Activated naive CD8-positive, alpha-beta T cell treated with anti-CD3 and anti-CD28 coated beads, Interleukin-2, amount 50 U/mL, for 24 hours (primary cell): ENCODE measurements around the gene CACNB4.

Experiments used
- ATAC-seq: fragments of 150-1000 bp; cut with Tn5 transposase; one replicate; pipeline ENCODE4 v1.10.0; 2021
- DNase-seq: peaks from one replicate; pipeline ENCODE4 v3.0.0; 2021
- H3K27ac Mint-ChIP-seq: one replicate; pipeline ENCODE4 v1.8.0; 2021; ENCODE audit warnings: mild to moderate bottlenecking, mixed read lengths
- H3K27me3 Mint-ChIP-seq: one replicate; pipeline ENCODE4 v1.8.0; 2021; ENCODE audit warnings: mixed read lengths
- H3K36me3 Mint-ChIP-seq: one replicate; pipeline ENCODE4 v1.8.0; 2021; ENCODE audit warnings: low read depth, mixed read lengths
- H3K4me1 Mint-ChIP-seq: one replicate; pipeline ENCODE4 v1.8.0; 2021; ENCODE audit warnings: mixed read lengths
- H3K4me3 Mint-ChIP-seq: one replicate; pipeline ENCODE4 v1.8.0; 2021; ENCODE audit warnings: mild to moderate bottlenecking, moderate library complexity, mixed read lengths
- H3K9me3 Mint-ChIP-seq: one replicate; pipeline ENCODE4 v1.8.0; 2021; ENCODE audit warnings: mixed read lengths

Gene CACNB4

DNA sequence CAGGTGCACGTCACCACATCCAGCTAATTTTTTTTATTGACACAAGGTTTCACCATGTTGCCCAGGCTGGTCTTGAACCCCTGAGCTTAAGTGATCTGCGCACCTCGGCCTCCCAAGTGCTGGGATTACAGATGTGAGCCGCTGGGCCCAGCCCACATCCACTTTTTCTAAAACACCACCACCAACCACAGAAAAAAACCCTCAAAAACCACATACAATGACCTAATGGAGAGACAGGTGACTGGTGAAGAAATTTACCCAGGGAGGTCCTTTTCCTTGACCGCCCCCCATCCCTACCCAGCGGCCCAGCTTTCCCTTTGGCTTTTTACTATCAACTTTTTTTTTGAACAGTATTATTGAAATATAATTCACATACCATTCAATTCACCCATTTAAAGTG is 47.9 kb downstream of the CACNB4 start:
- H3K27ac Mint-ChIP-seq: no peak overlapping the region
- ATAC-seq (no peak), DNase-seq (no peak)
- H3K4me1 Mint-ChIP-seq: peaks cover 12% of the 10 kb centered on the region
- H3K27me3 Mint-ChIP-seq: peaks cover 3% of the 10 kb centered on the region
- H3K4me3 Mint-ChIP-seq: no peak overlapping the region
- peaks cover 3% of the 10 kb centered on the region for H3K9me3 Mint-ChIP-seq
- no peaks in the 10 kb centered on the region for H3K36me3 Mint-ChIP-seq

DNA sequence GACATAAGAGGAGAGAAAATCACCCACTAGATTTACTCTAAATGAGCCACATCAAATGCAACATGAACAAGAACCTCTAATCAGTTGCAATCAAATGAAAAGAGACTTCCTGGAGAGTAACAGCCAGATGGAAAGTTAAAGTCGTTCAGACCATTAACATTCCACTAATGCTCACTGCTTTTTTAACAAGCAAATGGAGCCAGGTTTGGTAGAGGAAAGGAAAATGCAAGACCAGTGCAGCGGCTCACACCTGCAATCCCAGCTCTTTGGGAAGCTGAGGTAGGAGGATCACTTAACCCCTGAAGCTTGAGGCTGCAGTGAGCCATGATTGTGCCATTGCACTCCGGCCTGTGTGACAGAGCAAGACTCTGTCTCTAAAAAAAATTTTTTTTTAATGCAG is 48.5 kb downstream of the CACNB4 start:
- no peak overlapping the region for H3K4me3 Mint-ChIP-seq
- H3K9me3 Mint-ChIP-seq: peaks cover 3% of the 10 kb centered on the region
- H3K27me3 Mint-ChIP-seq: peaks cover 3% of the 10 kb centered on the region
- H3K27ac Mint-ChIP-seq: no peak overlapping the region
- H3K4me1 Mint-ChIP-seq: peaks cover 12% of the 10 kb centered on the region
- no peaks in the 10 kb centered on the region for H3K36me3 Mint-ChIP-seq
- no peak for DNase-seq
- ATAC-seq: no peak

- Mint-ChIP-seq H3K27me3 (peaks cover 3% of the 10 kb centered on the region), H3K27ac (no peak overlapping the region), H3K4me3 (no peak overlapping the region), H3K36me3 (no peaks in the 10 kb centered on the region), H3K4me1 (peaks cover 9% of the 10 kb centered on the region), H3K9me3 (peaks cover under 1% of the 10 kb centered on the region)
- DNase-seq (no peak), ATAC-seq (no peak)
Observed at GRCh38 chr2:152049541-152049940, 49.3 kb downstream of the CACNB4 start.

- peaks cover 3% of the 10 kb centered on the region for H3K27me3 Mint-ChIP-seq
- no peaks in the 10 kb centered on the region for H3K9me3 Mint-ChIP-seq
- no peak overlapping the region for H3K4me3 Mint-ChIP-seq
- H3K27ac Mint-ChIP-seq: no peak overlapping the region
- ATAC-seq: no peak
- peaks cover 7% of the 10 kb centered on the region for H3K4me1 Mint-ChIP-seq
- H3K36me3 Mint-ChIP-seq: no peaks in the 10 kb centered on the region
- DNase-seq: no peak
Observed at GRCh38 chr2:152047824-152048471, 50.9 kb downstream of the CACNB4 start.

GRCh38 chr2:152046940-152047339 is 51.9 kb downstream of the CACNB4 start:
- no peak overlapping the region for H3K4me3 Mint-ChIP-seq
- H3K36me3 Mint-ChIP-seq: no peaks in the 10 kb centered on the region
- peaks cover 3% of the 10 kb centered on the region for H3K27me3 Mint-ChIP-seq
- no peak overlapping the region for H3K27ac Mint-ChIP-seq
- H3K9me3 Mint-ChIP-seq: no peaks in the 10 kb centered on the region
- peaks cover 7% of the 10 kb centered on the region for H3K4me1 Mint-ChIP-seq
- no peak for DNase-seq
- no peak for ATAC-seq

GRCh38 chr2:152042636-152043615 is 55.9 kb downstream of the CACNB4 start:
- DNase-seq (no peak), ATAC-seq (no peak)
- Mint-ChIP-seq H3K27me3 (no peaks in the 10 kb centered on the region), H3K4me1 (peaks cover 7% of the 10 kb centered on the region), H3K4me3 (no peak overlapping the region), H3K9me3 (no peaks in the 10 kb centered on the region), H3K36me3 (no peaks in the 10 kb centered on the region), H3K27ac (no peak overlapping the region)

GRCh38 chr2:152038441-152038958 is 60.3 kb downstream of the CACNB4 start:
- Mint-ChIP-seq H3K4me1 (no peaks in the 10 kb centered on the region), H3K27me3 (peaks cover 3% of the 10 kb centered on the region), H3K9me3 (no peaks in the 10 kb centered on the region), H3K36me3 (no peaks in the 10 kb centered on the region), H3K4me3 (no peak overlapping the region), H3K27ac (no peak overlapping the region)
- no peak for ATAC-seq
- DNase-seq: no peak

- Mint-ChIP-seq H3K9me3 (no peaks in the 10 kb centered on the region), H3K4me1 (no peaks in the 10 kb centered on the region), H3K27ac (no peak overlapping the region), H3K36me3 (no peaks in the 10 kb centered on the region), H3K4me3 (no peak overlapping the region), H3K27me3 (peaks cover 3% of the 10 kb centered on the region)
- DNase-seq (no peak), ATAC-seq (no peak)
Observed at GRCh38 chr2:152037743-152038435, 61.0 kb downstream of the CACNB4 start.

- ATAC-seq (peak; percentile 71), DNase-seq (peak; percentile 56)
- Mint-ChIP-seq H3K4me3 (no peak overlapping the region), H3K36me3 (no peaks in the 10 kb centered on the region), H3K9me3 (no peaks in the 10 kb centered on the region), H3K4me1 (no peaks in the 10 kb centered on the region), H3K27me3 (peaks cover 3% of the 10 kb centered on the region), H3K27ac (no peak overlapping the region)
Observed at GRCh38 chr2:152036611-152037469, 62.0 kb downstream of the CACNB4 start.

DNA sequence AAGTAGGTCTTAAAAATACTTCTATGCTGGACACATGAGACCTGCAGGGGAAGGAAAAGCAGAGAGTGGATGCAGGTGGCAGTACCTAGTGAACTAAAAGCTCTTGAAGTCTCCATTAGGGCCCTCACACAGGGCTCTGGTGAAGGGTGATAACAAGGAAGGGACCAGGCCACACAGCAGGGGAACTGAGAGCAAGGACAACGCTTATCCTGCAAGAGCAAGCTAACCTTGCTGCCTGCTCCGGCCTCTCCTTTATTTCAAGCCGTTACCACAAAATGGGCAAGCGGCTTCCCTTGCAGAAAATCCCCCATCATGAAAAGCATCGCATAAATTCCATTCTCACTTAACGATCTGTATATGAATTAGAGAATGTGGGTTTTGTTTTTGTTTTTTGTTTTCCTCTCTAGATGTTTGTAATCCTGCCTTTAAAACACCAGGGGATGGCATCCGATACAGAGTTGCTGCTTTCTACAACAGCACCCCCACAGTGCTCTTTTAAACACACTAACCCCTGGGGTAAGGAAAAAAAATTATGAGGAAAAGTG is 64.5 kb downstream of the CACNB4 start:
- Mint-ChIP-seq H3K4me1 (no peaks in the 10 kb centered on the region), H3K27ac (no peak overlapping the region), H3K9me3 (no peaks in the 10 kb centered on the region), H3K27me3 (peaks cover 6% of the 10 kb centered on the region), H3K4me3 (no peak overlapping the region), H3K36me3 (no peaks in the 10 kb centered on the region)
- DNase-seq: no peak
- no peak for ATAC-seq

DNA sequence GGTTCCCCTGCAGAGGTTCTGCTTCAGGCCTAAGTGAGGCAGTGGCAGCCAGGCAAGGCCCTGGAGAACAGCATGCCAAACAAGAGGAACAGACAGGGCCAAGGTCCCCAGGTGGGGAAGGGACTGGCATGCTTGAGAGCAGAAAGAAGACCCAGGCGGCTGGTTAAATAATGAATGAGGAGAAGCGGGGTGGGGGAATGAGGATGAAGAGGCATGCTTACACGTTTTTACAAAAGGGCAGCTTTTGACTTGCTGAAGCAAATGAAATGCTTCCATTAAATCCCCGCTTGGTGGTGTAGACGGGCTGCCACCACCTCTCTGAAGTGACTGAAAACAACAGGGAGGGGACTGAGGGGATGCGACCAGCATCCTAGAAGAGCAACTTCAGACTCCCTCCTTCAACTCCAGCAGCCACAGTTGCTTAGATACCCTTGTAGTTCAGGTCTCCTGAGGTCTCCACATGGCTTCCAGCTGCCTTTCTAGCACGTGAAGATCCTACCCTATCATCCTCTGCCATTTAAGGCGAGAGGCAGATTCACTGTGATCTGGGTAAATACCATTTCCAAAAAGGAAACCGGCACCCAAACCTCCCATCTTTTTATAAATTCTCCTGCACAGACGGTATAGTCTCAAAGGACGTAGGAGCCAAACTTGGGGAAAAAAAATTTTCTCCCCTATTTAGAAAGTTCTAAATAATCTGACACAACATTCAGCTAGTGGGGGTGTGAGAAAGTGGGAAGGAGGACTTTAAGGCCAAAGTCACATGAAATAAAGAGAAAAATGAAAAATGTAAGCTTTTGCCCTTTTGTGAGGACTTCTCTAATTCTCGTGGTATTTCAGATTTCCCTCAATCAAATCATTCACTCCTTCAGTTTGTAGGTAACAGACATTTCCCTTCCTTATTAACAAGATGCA is 65.6 kb downstream of the CACNB4 start:
- no peaks in the 10 kb centered on the region for H3K36me3 Mint-ChIP-seq
- ATAC-seq (no peak), DNase-seq (no peak)
- peaks cover 6% of the 10 kb centered on the region for H3K27me3 Mint-ChIP-seq
- H3K9me3 Mint-ChIP-seq: no peaks in the 10 kb centered on the region
- H3K4me3 Mint-ChIP-seq: no peak overlapping the region
- no peaks in the 10 kb centered on the region for H3K4me1 Mint-ChIP-seq
- no peak overlapping the region for H3K27ac Mint-ChIP-seq

- H3K9me3 Mint-ChIP-seq: no peaks in the 10 kb centered on the region
- no peak overlapping the region for H3K4me3 Mint-ChIP-seq
- H3K27me3 Mint-ChIP-seq: peaks cover 7% of the 10 kb centered on the region
- ATAC-seq (no peak), DNase-seq (no peak)
- H3K36me3 Mint-ChIP-seq: no peaks in the 10 kb centered on the region
- H3K27ac Mint-ChIP-seq: no peak overlapping the region
- no peaks in the 10 kb centered on the region for H3K4me1 Mint-ChIP-seq
Observed at GRCh38 chr2:152031747-152032306, 67.0 kb downstream of the CACNB4 start.
